GM18909 (cell line): ENCODE measurements around the gene AP1M1.

ENCODE experiments used
- ATAC-seq: cut with Tn5 transposase; IDR thresholded peaks from one replicate; pipeline ENCODE4 v1.9.1; 2021; ENCODE audit warnings: mild to moderate bottlenecking; ENCODE audit not compliant: unreplicated experiment, poor library complexity

AP1M1 gene

GRCh38 chr19:16285769-16286498 lies 88.2 kb downstream of the AP1M1 start:
- no peak for ATAC-seq

DNA sequence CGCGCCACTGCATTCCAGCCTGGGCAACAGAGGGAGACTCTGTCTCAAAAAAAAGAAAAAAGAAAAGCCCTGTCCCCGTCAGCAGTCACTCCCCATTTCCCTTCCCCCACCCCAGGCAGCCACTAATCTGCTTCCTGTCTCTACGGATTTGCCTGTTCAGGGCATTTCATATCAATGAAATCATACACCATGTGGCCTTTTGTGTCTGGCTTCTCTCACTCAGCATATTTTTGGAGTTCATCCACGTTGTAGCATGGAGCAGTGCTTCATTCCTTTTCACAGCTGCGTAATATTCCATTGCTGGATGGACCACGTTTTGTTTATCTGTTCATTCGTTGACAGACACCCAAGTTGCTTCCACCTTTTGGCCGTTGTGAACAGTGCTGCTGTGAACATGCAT lies 90.8 kb downstream of the AP1M1 start:
- ATAC-seq: no peak

DNA sequence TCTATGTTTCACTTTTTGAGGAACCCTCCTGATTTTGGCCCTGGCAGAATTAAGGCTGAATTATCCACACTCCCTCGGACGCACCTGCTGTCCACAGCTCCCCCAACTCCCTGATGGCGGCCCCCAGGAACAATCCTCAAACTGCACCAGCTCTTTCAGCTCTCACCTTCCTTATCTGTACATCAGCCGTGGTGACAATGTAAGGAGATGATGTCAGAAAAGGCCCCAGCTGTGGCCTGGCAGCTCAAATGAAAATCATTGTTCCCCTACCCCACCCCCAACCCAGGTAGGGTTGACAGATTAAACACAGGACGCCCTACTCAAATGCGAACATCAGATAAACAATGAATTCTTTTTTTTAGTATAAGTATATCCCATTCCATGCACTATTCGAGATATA lies 91.9 kb downstream of the AP1M1 start:
- no peak for ATAC-seq

DNA sequence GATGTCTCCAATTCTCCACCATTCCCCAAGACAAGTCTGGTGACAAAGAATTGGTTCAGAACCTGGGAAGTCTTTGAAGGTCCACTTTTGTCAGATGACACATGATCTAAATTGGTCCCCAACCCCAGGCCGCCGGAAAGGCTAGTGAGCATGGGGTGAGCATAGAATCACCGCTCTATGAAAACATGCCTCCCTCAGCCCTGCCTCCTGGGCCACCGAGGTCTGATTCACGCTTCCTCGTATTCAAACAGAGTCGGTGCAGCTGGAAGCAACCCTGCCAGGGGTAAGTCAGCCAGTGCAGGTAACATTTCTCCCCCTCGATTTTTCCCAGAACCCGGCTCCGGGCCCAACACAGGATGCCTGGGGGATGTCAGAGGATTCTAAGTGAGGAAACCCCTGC lies 93.0 kb downstream of the AP1M1 start:
- ATAC-seq: no peak

GRCh38 chr19:16293118-16294091 lies 95.7 kb downstream of the AP1M1 start:
- no peak for ATAC-seq

DNA sequence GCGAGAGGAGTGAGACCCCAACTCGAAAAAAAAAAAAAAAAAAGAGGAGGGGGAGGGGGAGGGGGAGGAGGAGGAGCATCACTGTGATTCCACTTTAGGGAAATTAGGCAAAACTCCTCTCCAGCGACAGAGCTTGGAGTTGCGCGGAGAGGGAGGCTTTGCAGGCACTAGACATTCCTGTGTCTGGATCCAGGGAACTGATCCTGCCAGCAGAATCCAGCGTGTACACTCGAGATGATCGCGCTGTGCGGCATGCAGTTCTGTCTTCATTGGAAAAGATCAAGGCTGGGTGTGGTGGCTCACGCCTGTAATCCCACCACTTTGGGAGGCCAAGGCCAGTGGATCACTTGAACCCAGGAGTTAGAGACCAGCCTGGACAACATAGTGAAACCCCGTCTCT lies 97.3 kb downstream of the AP1M1 start:
- ATAC-seq: no peak
